Fibroblast of pulmonary artery (primary cell): ENCODE data around the gene ADGRG3.

Experiments
- DNase-seq: peaks from one replicate; pipeline ENCODE4 v3.0.0-alpha.2; 2010; ENCODE audit warnings: low read depth
- H3K4me3 ChIP-seq: replicated peaks from 2 replicates; pipeline ENCODE4 v1.5.1; 2011; ENCODE audit warnings: low read depth, mild to moderate bottlenecking, control low read depth, low read length, moderate library complexity
- TF ChIP-seq, protein P1 (sequence below): IDR thresholded peaks from 2 replicates; pipeline ENCODE4 v1.5.1; 2011; ENCODE audit warnings: mild to moderate bottlenecking, control low read depth, low read length, inconsistent platforms; ENCODE audit errors: missing control alignments

Gene ADGRG3

DNA sequence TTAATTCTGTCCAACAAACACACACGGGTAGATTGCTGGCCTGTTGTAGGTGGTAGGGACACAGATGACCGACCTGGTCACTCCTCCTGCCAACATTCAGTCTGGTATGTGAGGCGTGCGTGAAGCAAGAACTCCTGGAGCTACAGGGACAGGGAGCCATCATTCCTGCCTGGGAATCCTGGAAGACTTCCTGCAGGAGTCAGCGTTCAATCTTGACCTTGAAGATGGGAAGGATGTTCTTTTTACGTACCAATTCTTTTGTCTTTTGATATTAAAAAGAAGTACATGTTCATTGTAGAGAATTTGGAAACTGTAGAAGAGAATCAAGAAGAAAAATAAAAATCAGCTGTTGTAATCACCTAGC lies 3.5 kb upstream of the ADGRG3 start:
- no peak for DNase-seq
- TF ChIP-seq, protein P1, sequence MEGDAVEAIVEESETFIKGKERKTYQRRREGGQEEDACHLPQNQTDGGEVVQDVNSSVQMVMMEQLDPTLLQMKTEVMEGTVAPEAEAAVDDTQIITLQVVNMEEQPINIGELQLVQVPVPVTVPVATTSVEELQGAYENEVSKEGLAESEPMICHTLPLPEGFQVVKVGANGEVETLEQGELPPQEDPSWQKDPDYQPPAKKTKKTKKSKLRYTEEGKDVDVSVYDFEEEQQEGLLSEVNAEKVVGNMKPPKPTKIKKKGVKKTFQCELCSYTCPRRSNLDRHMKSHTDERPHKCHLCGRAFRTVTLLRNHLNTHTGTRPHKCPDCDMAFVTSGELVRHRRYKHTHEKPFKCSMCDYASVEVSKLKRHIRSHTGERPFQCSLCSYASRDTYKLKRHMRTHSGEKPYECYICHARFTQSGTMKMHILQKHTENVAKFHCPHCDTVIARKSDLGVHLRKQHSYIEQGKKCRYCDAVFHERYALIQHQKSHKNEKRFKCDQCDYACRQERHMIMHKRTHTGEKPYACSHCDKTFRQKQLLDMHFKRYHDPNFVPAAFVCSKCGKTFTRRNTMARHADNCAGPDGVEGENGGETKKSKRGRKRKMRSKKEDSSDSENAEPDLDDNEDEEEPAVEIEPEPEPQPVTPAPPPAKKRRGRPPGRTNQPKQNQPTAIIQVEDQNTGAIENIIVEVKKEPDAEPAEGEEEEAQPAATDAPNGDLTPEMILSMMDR = no peak
- no peak overlapping the region for H3K4me3 ChIP-seq

DNA sequence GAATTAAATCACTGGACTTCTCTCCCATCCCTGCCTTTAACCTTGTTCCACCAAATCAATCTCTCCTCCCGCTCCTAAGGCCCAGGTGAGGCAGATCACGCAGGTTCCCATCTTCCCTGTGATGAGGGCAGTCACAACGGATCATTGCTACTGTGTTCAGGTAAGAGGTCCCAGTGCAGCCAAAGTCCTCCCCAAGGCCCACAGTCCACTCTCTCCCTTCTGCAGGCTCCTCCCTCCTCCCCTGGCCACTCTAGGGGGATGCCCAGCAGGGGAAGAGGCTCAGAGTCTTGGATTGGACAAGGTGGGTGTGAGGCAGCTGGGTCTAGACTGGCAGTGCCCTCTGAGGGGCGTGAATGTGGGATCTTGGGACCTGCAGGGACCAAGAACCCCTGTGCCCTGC lies 2.6 kb upstream of the ADGRG3 start:
- H3K4me3 ChIP-seq = no peak overlapping the region
- DNase-seq = no peak
- TF ChIP-seq, protein P1 = no peak

DNA sequence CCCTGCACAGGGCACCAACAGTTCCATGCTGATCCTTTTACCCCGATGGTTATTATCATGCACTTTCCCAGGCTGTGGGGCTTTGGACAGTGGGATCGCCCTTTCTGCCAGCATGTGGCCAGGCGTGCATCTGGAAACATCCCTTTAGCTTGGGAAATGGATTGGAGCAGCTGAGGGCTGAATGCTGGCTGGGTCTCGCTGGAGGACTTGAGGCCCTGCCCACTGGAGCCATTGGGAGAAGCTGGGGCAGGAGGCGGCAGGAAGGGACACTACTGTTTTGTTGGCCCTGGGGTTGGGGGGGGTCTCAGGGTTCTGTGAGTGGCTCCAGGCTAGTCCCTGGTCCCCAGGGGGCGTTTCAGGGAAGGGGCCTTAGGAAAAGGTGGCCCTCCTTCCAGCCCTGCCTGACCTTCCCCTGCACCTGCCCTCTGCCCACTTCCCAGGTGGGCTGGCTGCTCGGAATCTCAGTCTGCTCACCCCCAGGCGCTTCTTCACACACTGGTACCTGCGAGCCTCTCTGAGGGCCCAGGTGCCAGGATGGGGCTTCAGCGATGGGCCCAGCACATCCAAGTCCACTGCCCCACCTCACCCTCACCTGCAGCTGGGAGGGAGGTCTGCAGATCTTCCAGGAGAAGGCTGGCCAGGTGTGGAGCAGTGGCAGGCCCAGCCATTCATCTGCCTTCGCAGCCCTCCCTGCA lies 1.6 kb upstream of the ADGRG3 start:
- TF ChIP-seq, protein P1 = no peak
- DNase-seq = no peak
- no peak overlapping the region for H3K4me3 ChIP-seq

DNA sequence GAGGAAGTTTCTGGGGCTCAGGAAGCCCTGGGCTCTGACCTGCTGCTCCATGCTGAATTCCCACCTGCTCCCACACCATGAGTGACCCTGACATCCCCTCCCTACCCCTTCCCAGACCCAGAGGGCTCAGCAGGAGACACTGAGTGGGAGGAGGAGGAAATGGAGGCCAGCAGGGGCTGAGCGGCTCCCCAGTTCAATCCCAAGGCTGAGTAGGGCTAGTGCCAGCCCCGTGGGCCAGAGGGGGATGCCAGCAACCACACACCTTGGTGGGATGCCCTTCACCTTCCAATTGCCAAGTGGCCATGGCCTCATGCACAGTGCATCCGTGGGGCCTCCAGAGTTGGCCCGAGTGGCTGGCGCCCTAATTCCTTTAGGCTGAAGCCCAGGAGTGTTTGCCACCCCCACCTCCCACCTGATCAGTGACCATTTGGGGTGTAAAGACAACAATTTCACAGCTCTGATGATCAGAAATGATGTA lies 1.0 kb upstream of the ADGRG3 start:
- no peak for DNase-seq
- H3K4me3 ChIP-seq = no peak overlapping the region
- TF ChIP-seq, protein P1 = no peak

DNA sequence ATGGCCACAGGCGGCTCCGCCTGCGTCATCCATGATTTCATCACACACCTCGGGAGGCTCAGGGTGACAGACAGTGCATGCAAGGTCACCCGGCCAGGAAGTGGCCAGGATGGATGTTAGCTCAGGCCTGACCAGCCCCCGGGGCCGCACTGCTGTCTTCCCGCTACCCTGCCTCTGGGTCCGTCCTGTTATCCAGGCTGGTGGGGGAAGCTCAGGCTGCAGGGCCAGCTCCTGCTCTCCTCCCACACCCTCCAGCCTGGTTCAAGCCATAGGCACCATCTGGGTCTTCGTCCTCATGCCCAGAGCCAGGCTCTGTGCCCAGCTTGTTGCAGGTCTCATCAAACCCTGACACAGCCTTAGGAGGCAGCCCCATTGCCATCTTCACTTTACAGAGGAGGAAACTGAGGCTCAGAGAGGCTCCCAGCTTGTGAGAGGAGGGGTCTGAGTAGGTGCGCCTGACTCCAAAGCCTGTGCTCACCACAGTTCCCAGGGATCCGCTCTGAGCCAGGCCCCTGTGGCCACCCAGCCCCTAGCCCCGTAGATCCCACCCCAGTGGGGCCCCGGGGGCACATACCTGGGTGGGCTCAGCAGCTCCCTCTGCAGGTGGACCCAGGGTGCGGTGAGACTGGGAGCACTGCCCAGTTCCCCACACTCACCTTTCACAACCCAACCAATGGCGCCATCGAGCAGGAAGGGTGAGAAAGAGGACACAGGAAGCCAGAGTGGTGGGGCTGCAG lies 412 bp upstream of the ADGRG3 start:
- DNase-seq = no peak
- TF ChIP-seq, protein P1 = no peak
- no peak overlapping the region for H3K4me3 ChIP-seq

DNA sequence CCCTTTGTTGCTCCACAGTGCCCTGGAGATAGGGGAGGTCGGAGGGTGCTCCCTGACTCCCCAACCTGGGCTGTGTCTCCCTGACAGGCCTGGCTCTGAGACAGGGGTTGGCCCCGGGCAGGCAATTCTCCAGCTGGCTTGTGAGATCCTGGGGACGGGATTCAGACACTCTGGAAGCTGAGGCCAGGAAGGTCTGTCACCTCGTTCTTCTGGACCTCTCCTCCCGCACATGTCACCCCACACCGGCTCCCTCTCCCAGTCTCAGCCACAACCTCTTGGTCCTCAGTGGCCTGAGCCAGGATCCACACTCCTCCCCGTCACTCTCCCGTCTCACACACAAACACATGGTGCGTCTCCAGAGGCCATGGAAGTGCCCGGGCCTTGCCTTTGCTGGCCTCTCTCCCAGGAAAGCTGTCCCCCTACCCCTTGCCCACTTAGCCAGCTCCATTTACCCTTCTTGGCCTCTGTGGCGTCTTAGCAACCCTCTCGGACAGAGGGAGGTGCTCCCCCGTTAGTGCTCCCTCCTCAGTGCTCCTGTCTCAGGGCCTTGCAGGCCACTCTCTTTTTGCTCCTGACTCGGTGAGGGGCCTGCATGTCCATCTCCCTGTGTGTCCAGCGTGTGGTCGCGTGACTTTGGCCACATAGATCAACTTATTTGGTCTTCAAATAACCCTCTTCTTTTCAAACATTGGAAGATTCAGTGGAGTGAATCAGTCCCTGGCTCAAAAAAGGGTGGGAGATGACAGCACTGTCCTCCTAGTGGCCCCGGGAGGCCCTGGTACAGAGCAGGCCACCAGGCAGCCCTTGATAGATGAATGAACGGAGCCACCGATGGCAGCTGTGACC lies 747 bp downstream of the ADGRG3 start:
- TF ChIP-seq, protein P1 = no peak
- DNase-seq = no peak
- no peak overlapping the region for H3K4me3 ChIP-seq
